HEK293 (cell line): ENCODE results near the gene ANKRD49.

Experiments used
- MYNN ChIP-seq: fragments of 450-650 bp; formaldehyde crosslinking; IDR thresholded peaks from 2 replicates; pipeline ENCODE4 v1.5.1; 2016; ENCODE audit warnings: missing biosample characterization, missing genetic modification characterization, borderline replicate concordance
- ZNF157 ChIP-seq: fragments of 450-650 bp; formaldehyde crosslinking; IDR thresholded peaks from 2 replicates; pipeline ENCODE4 v1.5.1; 2016; ENCODE audit warnings: missing biosample characterization, missing genetic modification characterization
- ZNF274 ChIP-seq, 2 experiments: fragments of 200-500 bp in 1 of 2; fragments of 450-650 bp in 1 of 2; sonication (Bioruptor generic) in 1 of 2; formaldehyde crosslinking in 1 of 2; IDR thresholded peaks; 2 replicates each; pipeline versions ENCODE4 v1.5.1 to v1.6.1; 2014 to 2016; ENCODE audit warnings: borderline replicate concordance in 1 of 2, inconsistent platforms in 1 of 2, low read length in 1 of 2, missing biosample characterization in 1 of 2, missing genetic modification characterization in 1 of 2
- ZNF324 ChIP-seq: fragments of 450-650 bp; formaldehyde crosslinking; IDR thresholded peaks from 2 replicates; pipeline ENCODE4 v1.5.1; 2016; ENCODE audit warnings: missing biosample characterization, missing genetic modification characterization
- ZNF530 ChIP-seq: fragments of 450-650 bp; formaldehyde crosslinking; IDR thresholded peaks from 2 replicates; pipeline ENCODE4 v1.5.1; 2016; ENCODE audit warnings: low read depth, missing biosample characterization, missing genetic modification characterization
- ZNF670 ChIP-seq: fragments of 450-650 bp; formaldehyde crosslinking; IDR thresholded peaks from 2 replicates; pipeline ENCODE4 v1.5.1; 2016; ENCODE audit warnings: missing biosample characterization, missing genetic modification characterization, low read depth
- ZNF692 ChIP-seq: fragments of 450-650 bp; formaldehyde crosslinking; IDR thresholded peaks from 2 replicates; pipeline ENCODE4 v1.5.1; 2016; ENCODE audit warnings: missing biosample characterization, missing genetic modification characterization
- ZSCAN5A ChIP-seq: fragments of 450-650 bp; formaldehyde crosslinking; IDR thresholded peaks from 2 replicates; pipeline ENCODE4 v1.5.1; 2016; ENCODE audit warnings: missing biosample characterization, missing genetic modification characterization
- TF ChIP-seq, protein P1 (sequence below): fragments of 450-650 bp; formaldehyde crosslinking; IDR thresholded peaks from 2 replicates; pipeline ENCODE4 v1.5.1; 2016; ENCODE audit warnings: missing biosample characterization, missing genetic modification characterization

DNA sequence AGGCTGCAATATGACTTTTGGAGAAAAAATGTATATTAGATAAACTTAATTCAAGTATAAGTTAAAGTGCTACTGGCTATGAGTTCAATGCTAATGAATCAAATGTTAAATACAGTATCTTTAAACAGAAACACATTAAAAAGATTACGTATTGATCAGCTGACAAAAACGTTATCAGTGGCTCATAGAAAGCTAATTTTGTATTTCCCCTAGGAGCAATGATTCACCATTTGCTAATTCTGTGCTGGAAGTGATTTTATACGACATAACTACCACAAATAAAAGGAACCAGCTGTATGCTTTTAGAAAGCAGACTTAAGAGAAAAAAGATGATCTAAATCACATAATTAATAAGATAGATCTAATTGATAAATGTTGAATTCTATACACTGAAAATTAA, 43.7 kb upstream of the ANKRD49 start:
- no peak for TF ChIP-seq ZNF670 (tag by site-specific recombination)
- TF ChIP-seq, protein P1, sequence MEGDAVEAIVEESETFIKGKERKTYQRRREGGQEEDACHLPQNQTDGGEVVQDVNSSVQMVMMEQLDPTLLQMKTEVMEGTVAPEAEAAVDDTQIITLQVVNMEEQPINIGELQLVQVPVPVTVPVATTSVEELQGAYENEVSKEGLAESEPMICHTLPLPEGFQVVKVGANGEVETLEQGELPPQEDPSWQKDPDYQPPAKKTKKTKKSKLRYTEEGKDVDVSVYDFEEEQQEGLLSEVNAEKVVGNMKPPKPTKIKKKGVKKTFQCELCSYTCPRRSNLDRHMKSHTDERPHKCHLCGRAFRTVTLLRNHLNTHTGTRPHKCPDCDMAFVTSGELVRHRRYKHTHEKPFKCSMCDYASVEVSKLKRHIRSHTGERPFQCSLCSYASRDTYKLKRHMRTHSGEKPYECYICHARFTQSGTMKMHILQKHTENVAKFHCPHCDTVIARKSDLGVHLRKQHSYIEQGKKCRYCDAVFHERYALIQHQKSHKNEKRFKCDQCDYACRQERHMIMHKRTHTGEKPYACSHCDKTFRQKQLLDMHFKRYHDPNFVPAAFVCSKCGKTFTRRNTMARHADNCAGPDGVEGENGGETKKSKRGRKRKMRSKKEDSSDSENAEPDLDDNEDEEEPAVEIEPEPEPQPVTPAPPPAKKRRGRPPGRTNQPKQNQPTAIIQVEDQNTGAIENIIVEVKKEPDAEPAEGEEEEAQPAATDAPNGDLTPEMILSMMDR = no peak
- TF ChIP-seq ZNF530 = no peak
- TF ChIP-seq ZNF274 (IDR thresholded peaks at IDR 0.05; ENCODE audit: low read length) = no peak
- TF ChIP-seq ZNF274 (tag by site-specific recombination; IDR thresholded peaks at IDR 0.05; ENCODE audit: borderline replicate concordance) = no peak
- no peak for TF ChIP-seq ZNF324
- TF ChIP-seq ZSCAN5A = no peak
- no peak for TF ChIP-seq ZNF157 (tag by site-specific recombination)
- TF ChIP-seq ZNF692 = no peak
- TF ChIP-seq MYNN = no peak
